H1 (cell line): ENCODE data around the gene PDCD6IP. TPM values are rescaled to one million over a fixed set of nuclear protein-coding genes. Genes with fewer than 3 reads are reported as not detected.

Experiments
- CTCF ChIA-PET: fragments of 300-600 bp; sonication (Branson Sonifier 250); formaldehyde crosslinking; loops from one replicate; lab custom pipeline; 2021; ENCODE audit not compliant: partially characterized antibody; lab: Charles Lee
- POLR2A ChIA-PET: fragments of 300-600 bp; sonication (Branson Sonifier 250); formaldehyde crosslinking; loops from one replicate; lab custom pipeline; 2021; ENCODE audit warnings: inconsistent platforms; ENCODE audit not compliant: partially characterized antibody; lab: Charles Lee
- DNase-seq, 2 experiments: peaks; one replicate each; pipeline versions ENCODE4 v3.0.0 to v3.0.0-alpha.2; 2010 to 2022; ENCODE audit warnings: low spot score in 2 of 2, low read depth in 1 of 2, mixed read lengths in 1 of 2
- FAIRE-seq: peaks from 2 replicates; lab custom pipeline; 2011; peaks lifted over from hg19 to GRCh38; lab: Jason Lieb, UNC
- H2AFZ ChIP-seq: 2 replicates; pipeline ENCODE4 v1.8.1; 2012; ENCODE audit warnings: low read length, inconsistent platforms
- H2AK5ac ChIP-seq: 2 replicates; pipeline ENCODE4 v1.6.1; 2013; ENCODE audit warnings: low read depth, low read length
- H2BK120ac ChIP-seq: replicated peaks from 2 replicates; pipeline ENCODE3; 2013; ENCODE audit warnings: low read depth, low read length, inconsistent platforms
- H2BK12ac ChIP-seq: 2 replicates; pipeline ENCODE4 v1.6.1; 2013; ENCODE audit warnings: low read depth, low read length
- H2BK15ac ChIP-seq: 2 replicates; pipeline ENCODE4 v1.6.1; 2013; ENCODE audit warnings: low read length
- H2BK20ac ChIP-seq: 2 replicates; pipeline ENCODE4 v1.6.1; 2013; ENCODE audit warnings: low read length
- H2BK5ac ChIP-seq: 2 replicates; pipeline ENCODE4 v1.6.1; 2013; ENCODE audit warnings: low read depth, low read length
- H3K14ac ChIP-seq: 2 replicates; pipeline ENCODE4 v1.6.1; 2013; ENCODE audit warnings: inconsistent platforms; ENCODE audit not compliant: insufficient read length
- H3K18ac ChIP-seq: 2 replicates; pipeline ENCODE4 v1.6.1; 2013; ENCODE audit warnings: low read length; ENCODE audit errors: extremely low read depth
- H3K23ac ChIP-seq: 2 replicates; pipeline ENCODE4 v1.6.1; 2013; ENCODE audit warnings: inconsistent platforms; ENCODE audit not compliant: insufficient read length
- H3K23me2 ChIP-seq: 2 replicates; pipeline ENCODE4 v1.6.1; 2013; ENCODE audit warnings: low read depth, low read length
- H3K27ac ChIP-seq: 2 replicates; pipeline ENCODE4 v1.6.1; 2011; ENCODE audit warnings: low read depth, low read length, inconsistent platforms
- H3K27me3 ChIP-seq, 4 experiments: replicated peaks in 1 of 4; 1 replicate in 1 of 4; 2 replicates in 3 of 4; pipeline versions ENCODE4 v1.6.1 to v1.8.1; 2011 to 2013; ENCODE audit warnings: low read length in 3 of 4, mild to moderate bottlenecking in 3 of 4, inconsistent platforms in 2 of 4, mixed read lengths in 2 of 4, moderate library complexity in 1 of 4; ENCODE audit not compliant: control insufficient read depth in 3 of 4, insufficient read depth in 3 of 4; ENCODE audit errors: extremely low read depth in 1 of 4
- H3K36me3 ChIP-seq, 4 experiments: 2 replicates each; pipeline versions ENCODE4 v1.6.1 to v1.8.1; 2011 to 2013; ENCODE audit warnings: mild to moderate bottlenecking in 4 of 4, low read length in 3 of 4, moderate library complexity in 2 of 4, control low read depth in 1 of 4, inconsistent platforms in 1 of 4; ENCODE audit not compliant: insufficient read depth in 4 of 4, control insufficient read depth in 2 of 4
- H3K4ac ChIP-seq: replicated peaks from 2 replicates; pipeline ENCODE3; 2013; ENCODE audit warnings: low read length, low read depth, mixed read lengths, inconsistent platforms; ENCODE audit not compliant: insufficient read length
- H3K4me1 ChIP-seq, 4 experiments: replicated peaks in 1 of 4; 1 replicate in 1 of 4; 2 replicates in 3 of 4; pipeline versions ENCODE4 v1.6.1 to v1.8.1; 2011 to 2013; ENCODE audit warnings: low read length in 3 of 4, inconsistent platforms in 2 of 4, mixed read lengths in 1 of 4; ENCODE audit not compliant: insufficient read depth in 4 of 4, control insufficient read depth in 3 of 4
- H3K4me2 ChIP-seq, 2 experiments: 2 replicates each; pipeline versions ENCODE4 v1.6.1 to v1.8.1; 2011 to 2013; ENCODE audit warnings: low read depth in 2 of 2, low read length in 2 of 2, control low read depth in 1 of 2, inconsistent platforms in 1 of 2, mild to moderate bottlenecking in 1 of 2; ENCODE audit not compliant: insufficient read depth in 1 of 2
- H3K4me3 ChIP-seq, 4 experiments: fragments of 200-600, 300-600 bp in 1 of 4; sonication (generic), shearing (Covaris generic), sonication (Bioruptor Twin) in 1 of 4; 2 replicates each; pipeline versions ENCODE4 v1.5.1 to v1.8.1; 2011 to 2016; ENCODE audit warnings: low read length in 4 of 4, low read depth in 3 of 4, control low read depth in 2 of 4, inconsistent platforms in 2 of 4, mild to moderate bottlenecking in 2 of 4, mixed read lengths in 1 of 4, moderate library complexity in 1 of 4; ENCODE audit not compliant: insufficient read depth in 2 of 4; ENCODE audit errors: extremely low read depth in 1 of 4
- H3K56ac ChIP-seq: replicated peaks from 2 replicates; pipeline ENCODE3; 2013; ENCODE audit warnings: low read depth, mild to moderate bottlenecking, mixed read lengths, low read length, inconsistent platforms; ENCODE audit not compliant: insufficient read length
- H3K79me1 ChIP-seq: 2 replicates; pipeline ENCODE4 v1.6.1; 2013; ENCODE audit warnings: low read depth, low read length, control low read depth
- H3K79me2 ChIP-seq, 2 experiments: 2 replicates each; pipeline versions ENCODE4 v1.6.1 to v1.8.1; 2012 to 2013; ENCODE audit warnings: low read length in 2 of 2, mild to moderate bottlenecking in 2 of 2, inconsistent platforms in 1 of 2; ENCODE audit not compliant: insufficient read depth in 2 of 2, control insufficient read depth in 1 of 2
- H3K9ac ChIP-seq, 4 experiments: replicated peaks in 1 of 4; 1 replicate in 1 of 4; 2 replicates in 3 of 4; pipeline versions ENCODE4 v1.6.1 to v1.8.1; 2011 to 2013; ENCODE audit warnings: low read depth in 3 of 4, low read length in 3 of 4, control low read depth in 2 of 4, mild to moderate bottlenecking in 2 of 4, moderate library complexity in 2 of 4, inconsistent platforms in 1 of 4; ENCODE audit errors: extremely low read depth in 1 of 4
- H3K9me3 ChIP-seq, 2 experiments: 2 replicates each; pipeline versions ENCODE4 v1.6.1 to v1.8.1; 2012 to 2013; ENCODE audit warnings: mild to moderate bottlenecking in 2 of 2, moderate library complexity in 2 of 2, control low read depth in 1 of 2, inconsistent platforms in 1 of 2, low read depth in 1 of 2, low read length in 1 of 2, mixed read lengths in 1 of 2; ENCODE audit not compliant: insufficient read depth in 2 of 2
- H4K20me1 ChIP-seq, 2 experiments: replicated peaks in 1 of 2; 2 replicates each; pipeline versions ENCODE3 to v1.8.1; 2011 to 2013; ENCODE audit warnings: inconsistent platforms in 2 of 2, low read length in 2 of 2, mild to moderate bottlenecking in 1 of 2; ENCODE audit not compliant: insufficient read depth in 2 of 2, control insufficient read depth in 1 of 2
- H4K5ac ChIP-seq: 2 replicates; pipeline ENCODE4 v1.6.1; 2013; ENCODE audit warnings: low read length, low read depth, mixed read lengths, inconsistent platforms; ENCODE audit not compliant: insufficient read length
- H4K8ac ChIP-seq: 2 replicates; pipeline ENCODE4 v1.8.0; 2013; ENCODE audit warnings: mild to moderate bottlenecking, moderate library complexity, low read length, inconsistent platforms; ENCODE audit not compliant: insufficient read depth; ENCODE audit errors: extremely low read depth
- H4K91ac ChIP-seq: replicated peaks from 2 replicates; pipeline ENCODE3; 2013; ENCODE audit warnings: low read length, mixed read lengths, inconsistent platforms; ENCODE audit not compliant: insufficient read length
- ATF2 ChIP-seq: IDR thresholded peaks from 2 replicates; pipeline ENCODE4 v1.6.1; 2012; ENCODE audit warnings: low read length, inconsistent platforms
- ATF3 ChIP-seq: IDR thresholded peaks from 2 replicates; pipeline ENCODE4 v1.6.1; 2011; ENCODE audit warnings: low read depth, mild to moderate bottlenecking, low read length; ENCODE audit not compliant: insufficient read depth
- CBX8 ChIP-seq: fragments of 300-800, 300-1000 bp; sonication (generic); IDR thresholded peaks from 2 replicates; pipeline ENCODE4 v1.7.1; 2016; ENCODE audit warnings: low read depth, low read length, borderline replicate concordance
- EGR1 ChIP-seq: IDR thresholded peaks from 2 replicates; pipeline ENCODE4 v1.6.1; 2011; ENCODE audit warnings: low read depth, low read length, borderline replicate concordance
- EZH2 ChIP-seq: fragments of 200-600 bp; sonication (generic); IDR thresholded peaks from 2 replicates; pipeline ENCODE4 v1.7.1; 2012; ENCODE audit warnings: low read depth, mild to moderate bottlenecking, moderate library complexity, low read length, inconsistent platforms; ENCODE audit not compliant: severe bottlenecking
- KDM4A ChIP-seq: IDR thresholded peaks from one replicate; pipeline ENCODE4 v1.7.1; 2012; ENCODE audit warnings: low read depth, mild to moderate bottlenecking, moderate library complexity, low read length, inconsistent platforms; ENCODE audit not compliant: severe bottlenecking
- RBBP5 ChIP-seq: IDR thresholded peaks from 2 replicates; pipeline ENCODE4 v1.7.1; 2012; ENCODE audit warnings: low read depth, mild to moderate bottlenecking, inconsistent platforms, low read length, moderate library complexity, borderline replicate concordance
- TEAD4 ChIP-seq: IDR thresholded peaks from 2 replicates; pipeline ENCODE4 v1.6.1; 2012; ENCODE audit warnings: low read depth, low read length, inconsistent platforms, mixed read lengths
- ZNF274 ChIP-seq: IDR thresholded peaks from 2 replicates; pipeline ENCODE4 v1.7.0; 2012; ENCODE audit warnings: low read length, borderline replicate concordance; ENCODE audit errors: extremely low read depth
- polyA plus RNA-seq, 7 experiments: library from polyadenylated mRNA; depleted of rRNA in 3 of 7; stranded (reverse) in 5 of 7; unstranded in 2 of 7; fragments of >200 nt in 5 of 7; fragments of 200-250 nt in 2 of 7; gene quantifications; 1 replicate in 5 of 7; 2 replicates in 1 of 7; 4 replicates in 1 of 7; pipeline versions ENCODE4 v1.2.1 to v1.2.3, GENCODE V29; 2011 to 2013; ENCODE audit warnings: missing spikeins in 2 of 7, mixed read lengths in 2 of 7
- total RNA-seq: library from RNA; stranded (reverse); fragmentation: NEBNext Ultra II Directional; extraction: Animal tissue kit (Norgen Biotek cat#: 25700); gene quantifications from 2 replicates; pipeline ENCODE4 v1.2.1, GENCODE V29; 2021

PDCD6IP gene
- total and polyA plus RNA-seq, 2 of the 8 experiments (the other 6 are each of a cell fraction or from before 2014, with no cell fraction given) = 61.7 to 155 TPM

- H2AFZ ChIP-seq = no peak overlapping the region
- no peak overlapping the region for H4K91ac ChIP-seq
- no peaks in the 10 kb centered on the region for H3K79me1 ChIP-seq
- H2BK120ac ChIP-seq = no peak overlapping the region
- TF ChIP-seq KDM4A (no peak), ATF2 (no peak), CBX8 (no peak), ATF3 (no peak), EGR1 (no peak), TEAD4 (no peak), EZH2 (no peak), ZNF274 (no peak), RBBP5 (no peak)
- H2BK12ac ChIP-seq = no peak overlapping the region
- CTCF ChIA-PET = no interaction called here
- H2AK5ac ChIP-seq = no peak overlapping the region
- no peaks in the 10 kb centered on the region for H3K27me3 ChIP-seq
- H3K14ac ChIP-seq = no peak overlapping the region
- H3K9ac ChIP-seq = peak overlapping the region in 1 of 4 experiments; percentile 34; a peak in 1 of 7 replicates
- H3K18ac ChIP-seq = no peak overlapping the region
- H4K8ac ChIP-seq = no peak overlapping the region
- H4K5ac ChIP-seq = no peak overlapping the region
- DNase-seq (no peak), FAIRE-seq (no peak)
- H3K23ac ChIP-seq = no peak overlapping the region
- H2BK5ac ChIP-seq = no peak overlapping the region
- POLR2A ChIA-PET = no interaction called here
- H3K4me1 ChIP-seq = peaks cover 0 to 6% (median 0%) of the 10 kb centered on the region in 4 experiments; a peak in 1 of 7 replicates
- H3K27ac ChIP-seq = no peak overlapping the region
- H2BK15ac ChIP-seq = no peak overlapping the region
- no peak overlapping the region for H3K56ac ChIP-seq
- H2BK20ac ChIP-seq = no peak overlapping the region
- H3K4me2 ChIP-seq = no peak overlapping the region
- peaks cover 0 to 16% (median 2%) of the 10 kb centered on the region in 4 experiments; a peak in 2 of 8 replicates for H3K36me3 ChIP-seq
- H3K23me2 ChIP-seq = no peaks in the 10 kb centered on the region
- no peaks in the 10 kb centered on the region for H3K79me2 ChIP-seq
- H3K4me3 ChIP-seq = no peak overlapping the region
- peaks cover 0 to 3% of the 10 kb centered on the region in 2 experiments for H4K20me1 ChIP-seq
- H3K9me3 ChIP-seq = no peaks in the 10 kb centered on the region
- no peak overlapping the region for H3K4ac ChIP-seq
Measured at GRCh38 chr3:33831053-33831452, 32.6 kb downstream of the PDCD6IP start.
